Measurements from ENCODE around the gene LUC7L. TPM values are rescaled to one million over a fixed set of nuclear protein-coding genes. Genes with fewer than 3 reads are reported as not detected.
"Not testable (repeated sequence)": the region's sequence is repeated elsewhere in the genome, so short reads cannot be mapped to it uniquely, and the experiment has no call there.

Gene LUC7L
- total and polyA plus RNA-seq, 3 donors from 2014 or later: 81.1 to 192 (median 145) TPM

DNA sequence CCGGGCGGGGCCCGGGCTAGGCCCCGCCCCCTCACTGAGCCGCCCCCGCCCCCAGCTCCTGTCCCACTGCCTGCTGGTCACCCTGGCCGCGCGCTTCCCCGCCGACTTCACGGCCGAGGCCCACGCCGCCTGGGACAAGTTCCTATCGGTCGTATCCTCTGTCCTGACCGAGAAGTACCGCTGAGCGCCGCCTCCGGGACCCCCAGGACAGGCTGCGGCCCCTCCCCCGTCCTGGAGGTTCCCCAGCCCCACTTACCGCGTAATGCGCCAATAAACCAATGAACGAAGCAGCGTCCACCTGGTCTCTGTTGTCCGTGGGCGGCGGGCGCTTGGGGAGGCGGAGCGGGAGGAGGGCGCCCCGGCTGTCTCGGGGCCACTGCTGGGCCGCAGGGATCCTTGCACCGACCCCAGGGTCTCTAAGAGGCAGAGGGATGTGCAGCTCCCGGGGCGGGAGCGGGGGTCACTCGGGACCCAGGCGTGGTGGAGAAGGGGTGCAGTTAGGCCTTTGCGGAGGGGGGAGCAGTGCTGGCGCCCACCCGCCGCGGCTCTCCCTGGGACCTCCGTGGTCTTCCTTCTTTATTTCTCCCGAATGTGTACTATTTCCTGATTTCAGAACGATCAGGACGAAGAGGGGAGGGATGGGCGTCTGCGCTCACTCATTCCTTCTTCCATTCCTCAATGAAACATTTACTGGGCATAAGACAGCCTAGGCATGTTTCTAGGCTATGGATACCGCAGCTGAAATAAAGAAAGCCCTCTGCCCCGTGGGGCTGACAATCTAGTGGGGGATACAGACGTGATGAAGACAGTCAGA is 74.8 kb downstream of the LUC7L start:
- H3K36me3 ChIP-seq (ENCODE audit: low read depth, missing control alignments): no peaks in the 10 kb centered on the region
- H3K4me3 ChIP-seq: peak overlapping the region; percentile 36 to 51
- no peak for DNase-seq
- TF ChIP-seq, protein P1, sequence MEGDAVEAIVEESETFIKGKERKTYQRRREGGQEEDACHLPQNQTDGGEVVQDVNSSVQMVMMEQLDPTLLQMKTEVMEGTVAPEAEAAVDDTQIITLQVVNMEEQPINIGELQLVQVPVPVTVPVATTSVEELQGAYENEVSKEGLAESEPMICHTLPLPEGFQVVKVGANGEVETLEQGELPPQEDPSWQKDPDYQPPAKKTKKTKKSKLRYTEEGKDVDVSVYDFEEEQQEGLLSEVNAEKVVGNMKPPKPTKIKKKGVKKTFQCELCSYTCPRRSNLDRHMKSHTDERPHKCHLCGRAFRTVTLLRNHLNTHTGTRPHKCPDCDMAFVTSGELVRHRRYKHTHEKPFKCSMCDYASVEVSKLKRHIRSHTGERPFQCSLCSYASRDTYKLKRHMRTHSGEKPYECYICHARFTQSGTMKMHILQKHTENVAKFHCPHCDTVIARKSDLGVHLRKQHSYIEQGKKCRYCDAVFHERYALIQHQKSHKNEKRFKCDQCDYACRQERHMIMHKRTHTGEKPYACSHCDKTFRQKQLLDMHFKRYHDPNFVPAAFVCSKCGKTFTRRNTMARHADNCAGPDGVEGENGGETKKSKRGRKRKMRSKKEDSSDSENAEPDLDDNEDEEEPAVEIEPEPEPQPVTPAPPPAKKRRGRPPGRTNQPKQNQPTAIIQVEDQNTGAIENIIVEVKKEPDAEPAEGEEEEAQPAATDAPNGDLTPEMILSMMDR (IDR thresholded peaks at IDR 0.05): no peak
- TF ChIP-seq POLR2A (IDR thresholded peaks at IDR 0.05): no peak
- no peak overlapping the region for H3K27ac ChIP-seq
- no peaks in the 10 kb centered on the region for H3K9me3 ChIP-seq
- 2 to 3% methylated on average over 25 to 32 of the region's 59 CpGs for WGBS, 2 donors
- no peaks in the 10 kb centered on the region for H3K27me3 ChIP-seq
- peaks cover 5% of the 10 kb centered on the region for H3K4me1 ChIP-seq
- intact Hi-C loops (cut with DNase I; ENCODE audit: low total_unique reads): no loop called here

- H3K36me3 ChIP-seq (ENCODE audit: low read depth, missing control alignments); H3K9me3 ChIP-seq; H3K27ac ChIP-seq; H3K27me3 ChIP-seq; intact Hi-C loops (cut with DNase I; ENCODE audit: low total_unique reads); DNase-seq; H3K4me3 ChIP-seq; H3K4me1 ChIP-seq: not testable (repeated sequence)
- no CpG with 5 or more reads among the region's 74 CpGs for WGBS, 2 donors
Measured at GRCh38 chr16:153550-154216, 75.6 kb downstream of the LUC7L start.

- H3K9me3 ChIP-seq; H3K27me3 ChIP-seq; intact Hi-C loops (cut with DNase I; ENCODE audit: low total_unique reads); DNase-seq; H3K27ac ChIP-seq; H3K36me3 ChIP-seq (ENCODE audit: low read depth, missing control alignments); H3K4me3 ChIP-seq; H3K4me1 ChIP-seq: not testable (repeated sequence)
- WGBS, 2 donors: 41 to 54% methylated on average over 5 of the region's 6 CpGs
Measured at GRCh38 chr16:153129-153521, 76.1 kb downstream of the LUC7L start.

DNA sequence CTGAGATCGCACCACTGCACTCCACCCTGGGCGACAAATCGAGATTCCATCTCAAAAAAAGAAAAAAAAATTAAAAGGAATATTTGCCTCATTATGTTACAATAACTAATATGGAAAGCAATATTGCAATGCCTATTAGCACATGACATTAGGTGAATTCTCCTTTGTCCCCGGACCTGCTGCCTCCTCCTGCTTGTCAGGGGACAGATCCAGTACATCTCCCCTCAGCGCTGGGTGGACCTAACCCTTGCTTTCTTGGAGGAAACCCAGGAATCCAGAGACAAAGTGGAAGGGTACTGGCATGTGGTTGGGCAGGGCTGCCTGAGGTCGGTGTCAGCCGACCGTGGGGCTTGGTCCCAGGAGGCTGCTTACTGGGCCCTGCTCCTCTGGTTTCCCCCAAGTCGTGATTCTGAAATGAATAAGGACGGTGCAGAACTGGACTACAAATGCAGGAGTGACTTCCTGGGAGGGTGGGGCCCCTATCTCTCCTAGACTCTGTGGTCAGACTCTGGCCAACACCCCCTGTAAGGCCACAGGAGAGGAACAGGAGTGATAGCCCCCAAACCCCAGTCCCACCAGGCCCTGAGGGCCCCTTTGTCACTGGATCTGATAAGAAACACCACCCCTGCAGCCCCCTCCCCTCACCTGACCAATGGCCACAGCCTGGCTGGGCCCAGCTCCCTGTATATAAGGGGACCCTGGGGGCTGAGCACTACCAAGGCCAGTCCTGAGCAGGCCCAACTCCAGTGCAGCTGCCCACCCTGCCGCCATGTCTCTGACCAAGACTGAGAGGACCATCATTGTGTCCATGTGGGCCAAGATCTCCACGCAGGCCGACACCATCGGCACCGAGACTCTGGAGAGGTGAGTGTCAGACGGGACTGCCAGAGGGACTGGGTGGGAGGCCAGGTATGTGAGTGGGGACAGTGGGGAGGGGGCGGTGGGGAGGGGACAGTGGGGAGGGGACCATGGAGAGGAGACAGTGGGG is 76.8 kb downstream of the LUC7L start, which contains the start of gene HBZ:
Gene HBZ (plus strand): TSS at position 504 of the 988 bp plus-strand sequence. CDS start 266 bp downstream, at position 770.
- Histone ChIP-seq H3K4me1 (peaks cover 5% of the 10 kb centered on the region), H3K27ac (no peak within 1 kb of the TSS), H3K27me3 (no peaks in the 10 kb centered on the region), H3K36me3 (ENCODE audit: low read depth, missing control alignments) (no peaks in the 10 kb centered on the region), H3K9me3 (no peaks in the 10 kb centered on the region), H3K4me3 (no peak within 1 kb of the TSS)
- WGBS, 2 donors: 82 to 83% methylated on average over 16 of the region's 17 CpGs
- intact Hi-C loops (cut with DNase I; ENCODE audit: low total_unique reads): no loop called here
- no peak for TF ChIP-seq POLR2A (IDR thresholded peaks at IDR 0.05)
- TF ChIP-seq, protein P1 (IDR thresholded peaks at IDR 0.05): no peak
- DNase-seq: no peak

GRCh38 chr16:149024-149660 is 80.1 kb downstream of the LUC7L start:
- Histone ChIP-seq H3K4me1 (no peaks in the 10 kb centered on the region), H3K27me3 (no peaks in the 10 kb centered on the region), H3K4me3 (no peak overlapping the region), H3K9me3 (no peaks in the 10 kb centered on the region), H3K36me3 (ENCODE audit: low read depth, missing control alignments) (no peaks in the 10 kb centered on the region), H3K27ac (no peak overlapping the region)
- WGBS, 2 donors: 57 to 67% methylated on average over 9 of the region's 9 CpGs
- intact Hi-C loops (cut with DNase I; ENCODE audit: low total_unique reads): no loop called here
- no peak for TF ChIP-seq POLR2A (IDR thresholded peaks at IDR 0.05)
- TF ChIP-seq, protein P1 (IDR thresholded peaks at IDR 0.05): no peak
- no peak for DNase-seq

Data from testis (tissue), 3 donors.